Daoy (cell line): ENCODE measurements around the gene PLEKHA4. TPM values are rescaled to one million over a fixed set of nuclear protein-coding genes. Genes with fewer than 3 reads are reported as not detected.
"Not testable (repeated sequence)": the region's sequence is repeated elsewhere in the genome, so short reads cannot be mapped to it uniquely, and the experiment has no call there.

ENCODE experiments used
- DNase-seq: peaks from one replicate; pipeline ENCODE4 v3.0.0-alpha.2; 2015; ENCODE audit warnings: low read depth
- total RNA-seq: library from RNA; depleted of rRNA; stranded (reverse); fragments of >200 nt; shearing (Covaris generic); gene quantifications from 2 replicates; pipeline ENCODE4 v1.2.3, GENCODE V29; 2014

PLEKHA4 gene
- total RNA-seq, 1 experiment from 2014 or later: 4.5 TPM

- DNase-seq: no peak
Measured at GRCh38 chr19:48887861-48888612, 19.6 kb upstream of the PLEKHA4 start.

GRCh38 chr19:48883726-48884125, 15.3 kb upstream of the PLEKHA4 start:
- DNase-seq: no peak

GRCh38 chr19:48881741-48882657, 13.6 kb upstream of the PLEKHA4 start:
- no peak for DNase-seq

DNA sequence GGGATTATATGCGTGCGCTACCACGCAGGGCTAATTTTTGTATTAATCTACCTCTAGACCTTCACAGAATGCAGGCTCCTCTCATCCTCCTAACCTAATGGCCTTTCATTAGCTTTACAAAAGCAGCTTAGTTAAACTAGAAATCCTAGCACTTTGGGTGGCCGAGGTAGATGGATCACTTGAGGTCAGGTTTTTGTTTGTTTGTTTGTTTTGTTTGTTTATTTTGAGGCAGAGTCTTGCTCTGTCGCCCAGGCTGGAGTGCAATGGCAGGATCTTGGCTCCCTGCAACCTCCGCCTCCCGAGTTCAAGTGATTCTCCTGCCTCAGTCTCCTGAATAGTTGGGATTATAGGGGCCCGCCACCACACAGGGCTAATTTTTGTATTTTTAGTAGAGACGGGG, 11.3 kb upstream of the PLEKHA4 start:
- not testable (repeated sequence) for DNase-seq

DNA sequence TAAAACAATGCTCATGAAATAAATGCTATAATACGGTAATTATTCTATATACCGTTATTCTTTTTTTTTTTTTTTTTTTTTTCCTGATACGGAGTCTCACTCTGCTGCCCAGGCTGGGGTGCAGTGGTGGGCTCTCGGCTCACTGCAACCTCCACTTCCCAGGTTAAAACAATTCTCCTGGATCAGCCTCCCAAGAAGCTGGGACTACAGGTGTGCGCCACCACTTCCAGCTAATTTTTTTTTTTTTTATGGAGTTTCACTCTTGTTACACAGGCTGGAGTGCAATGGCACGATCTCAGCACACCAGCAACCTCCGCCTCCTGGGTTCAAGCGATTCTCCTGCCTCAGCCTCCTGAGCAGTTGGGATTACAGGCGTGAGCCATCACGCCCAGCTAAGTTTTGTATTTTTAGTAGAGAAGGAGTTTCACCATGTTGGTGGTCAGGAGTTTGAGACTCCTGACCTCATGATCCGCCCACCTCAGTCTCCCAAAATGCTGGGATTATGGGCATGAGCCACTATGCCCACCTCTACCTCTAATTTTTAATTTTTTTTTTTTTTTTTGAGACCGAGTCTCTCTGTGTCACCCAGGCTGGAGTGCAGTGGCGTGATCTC, 10.7 kb upstream of the PLEKHA4 start:
- no peak for DNase-seq

DNA sequence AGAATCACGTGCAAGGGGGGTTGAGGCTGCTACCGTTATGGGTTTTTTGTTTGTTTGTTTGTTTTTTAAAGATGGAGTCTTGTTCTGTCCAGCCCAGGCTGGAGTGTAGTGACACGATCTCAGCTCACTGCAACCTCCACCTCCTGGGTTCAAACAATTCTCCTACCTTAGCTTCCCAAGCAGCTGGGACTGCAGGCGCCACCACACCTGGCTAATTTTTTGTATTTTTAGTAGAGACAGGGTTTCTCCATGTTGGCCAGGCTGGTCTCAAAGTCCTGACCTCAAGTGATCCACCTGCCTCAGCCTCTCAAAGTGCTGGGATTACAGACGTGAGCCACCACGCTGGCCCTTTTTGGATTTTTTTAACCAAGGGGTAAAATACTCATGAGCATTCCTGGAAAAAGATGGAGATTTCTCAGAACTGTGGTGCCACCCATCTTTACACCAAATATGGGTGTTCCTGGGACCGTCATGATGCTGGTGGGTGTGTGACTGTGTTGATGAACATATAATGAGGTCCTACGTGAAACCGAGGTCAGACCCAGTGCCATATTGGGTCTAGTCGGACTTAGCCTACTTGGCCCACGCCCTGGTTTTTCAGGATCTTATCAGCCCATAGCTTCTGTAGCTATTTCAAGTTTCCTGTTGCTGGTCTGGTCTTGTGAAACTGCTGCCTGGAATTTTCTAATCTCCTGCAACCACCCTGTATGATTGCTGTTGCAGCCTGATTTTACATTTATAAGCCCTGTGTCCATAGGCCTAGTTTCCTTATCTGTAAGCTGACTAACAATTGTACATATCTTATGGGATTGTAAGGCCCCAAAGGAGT, 10.0 kb upstream of the PLEKHA4 start:
- DNase-seq: no peak

- no peak for DNase-seq
Measured at GRCh38 chr19:48877855-48878195, 9.4 kb upstream of the PLEKHA4 start.

GRCh38 chr19:48876043-48876981, 7.9 kb upstream of the PLEKHA4 start:
- not testable (repeated sequence) for DNase-seq

DNA sequence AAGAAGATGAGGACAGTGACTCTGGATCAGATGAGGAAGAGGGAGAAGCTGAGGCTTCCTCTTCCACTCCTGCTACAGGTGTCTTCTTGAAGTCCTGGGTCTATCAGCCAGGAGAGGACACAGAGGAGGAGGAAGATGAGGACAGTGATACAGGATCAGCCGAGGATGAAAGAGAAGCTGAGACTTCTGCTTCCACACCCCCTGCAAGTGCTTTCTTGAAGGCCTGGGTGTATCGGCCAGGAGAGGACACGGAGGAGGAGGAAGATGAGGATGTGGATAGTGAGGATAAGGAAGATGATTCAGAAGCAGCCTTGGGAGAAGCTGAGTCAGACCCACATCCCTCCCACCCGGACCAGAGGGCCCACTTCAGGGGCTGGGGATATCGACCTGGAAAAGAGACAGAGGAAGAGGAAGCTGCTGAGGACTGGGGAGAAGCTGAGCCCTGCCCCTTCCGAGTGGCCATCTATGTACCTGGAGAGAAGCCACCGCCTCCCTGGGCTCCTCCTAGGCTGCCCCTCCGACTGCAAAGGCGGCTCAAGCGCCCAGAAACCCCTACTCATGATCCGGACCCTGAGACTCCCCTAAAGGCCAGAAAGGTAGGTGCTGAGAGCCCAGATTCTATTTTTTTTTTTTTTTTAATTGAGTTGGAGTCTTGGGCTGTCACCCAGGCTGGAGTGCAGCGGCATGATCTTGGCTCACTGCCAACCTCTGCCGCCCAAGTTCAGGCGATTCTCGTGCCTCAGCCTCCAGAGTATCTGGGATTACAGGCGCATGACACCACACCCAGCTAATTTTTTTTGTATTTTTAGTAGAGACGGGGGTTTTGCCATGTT, 6.1 kb upstream of the PLEKHA4 start:
- peak; percentile 81 for DNase-seq

DNA sequence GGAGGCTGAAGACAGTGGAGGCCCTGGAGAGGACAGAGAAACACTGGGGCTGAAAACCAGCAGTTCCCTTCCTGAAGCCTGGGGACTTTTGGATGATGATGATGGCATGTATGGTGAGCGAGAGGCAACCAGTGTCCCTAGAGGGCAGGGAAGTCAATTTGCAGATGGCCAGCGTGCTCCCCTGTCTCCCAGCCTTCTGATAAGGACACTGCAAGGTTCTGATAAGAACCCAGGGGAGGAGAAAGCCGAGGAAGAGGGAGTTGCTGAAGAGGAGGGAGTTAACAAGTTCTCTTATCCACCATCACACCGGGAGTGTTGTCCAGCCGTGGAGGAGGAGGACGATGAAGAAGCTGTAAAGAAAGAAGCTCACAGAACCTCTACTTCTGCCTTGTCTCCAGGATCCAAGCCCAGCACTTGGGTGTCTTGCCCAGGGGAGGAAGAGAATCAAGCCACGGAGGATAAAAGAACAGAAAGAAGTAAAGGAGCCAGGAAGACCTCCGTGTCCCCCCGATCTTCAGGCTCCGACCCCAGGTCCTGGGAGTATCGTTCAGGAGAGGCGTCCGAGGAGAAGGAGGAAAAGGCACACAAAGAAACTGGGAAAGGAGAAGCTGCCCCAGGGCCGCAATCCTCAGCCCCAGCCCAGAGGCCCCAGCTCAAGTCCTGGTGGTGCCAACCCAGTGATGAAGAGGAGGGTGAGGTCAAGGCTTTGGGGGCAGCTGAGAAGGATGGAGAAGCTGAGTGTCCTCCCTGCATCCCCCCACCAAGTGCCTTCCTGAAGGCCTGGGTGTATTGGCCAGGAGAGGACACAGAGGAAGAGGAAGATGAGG, 5.3 kb upstream of the PLEKHA4 start:
- no peak for DNase-seq

GRCh38 chr19:48872884-48873475, 4.6 kb upstream of the PLEKHA4 start:
- DNase-seq: peak; percentile 95

DNA sequence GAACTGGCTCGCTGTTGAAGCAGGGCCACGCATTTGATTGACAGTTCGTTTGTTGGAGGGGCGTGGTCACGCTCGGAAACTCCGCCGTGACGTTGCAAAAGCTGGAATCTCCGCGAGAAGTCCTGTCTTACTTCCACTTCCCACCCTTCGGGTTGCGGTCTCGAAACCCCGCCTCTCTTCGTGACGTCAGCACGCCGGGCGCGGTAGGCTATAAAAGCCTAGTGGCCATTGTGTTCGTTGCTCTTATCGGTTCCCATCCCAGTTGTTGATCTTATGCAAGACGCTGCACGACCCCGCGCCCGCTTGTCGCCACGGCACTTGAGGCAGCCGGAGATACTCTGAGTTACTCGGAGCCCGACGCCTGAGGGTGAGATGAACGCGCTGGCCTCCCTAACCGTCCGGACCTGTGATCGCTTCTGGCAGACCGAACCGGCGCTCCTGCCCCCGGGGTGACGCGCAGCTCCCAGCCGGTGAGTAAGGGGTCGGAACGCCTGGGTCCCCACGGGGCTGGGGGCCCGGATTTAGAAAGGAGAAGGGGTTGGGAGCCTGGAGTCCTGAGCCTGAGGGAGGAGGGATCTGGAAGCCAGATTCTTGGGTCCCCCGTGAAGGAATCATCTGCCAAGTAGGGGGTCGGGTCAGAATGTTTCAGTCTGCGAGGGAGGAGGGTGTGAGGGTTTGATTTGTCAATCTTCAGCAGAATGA, 3.9 kb upstream of the PLEKHA4 start, which contains the start of gene PPP1R15A:
Gene PPP1R15A (plus strand): TSS at position 240 of the 702 bp plus-strand sequence. CDS start 813 bp downstream, outside the sequence.
- DNase-seq: peak; percentile 97

DNA sequence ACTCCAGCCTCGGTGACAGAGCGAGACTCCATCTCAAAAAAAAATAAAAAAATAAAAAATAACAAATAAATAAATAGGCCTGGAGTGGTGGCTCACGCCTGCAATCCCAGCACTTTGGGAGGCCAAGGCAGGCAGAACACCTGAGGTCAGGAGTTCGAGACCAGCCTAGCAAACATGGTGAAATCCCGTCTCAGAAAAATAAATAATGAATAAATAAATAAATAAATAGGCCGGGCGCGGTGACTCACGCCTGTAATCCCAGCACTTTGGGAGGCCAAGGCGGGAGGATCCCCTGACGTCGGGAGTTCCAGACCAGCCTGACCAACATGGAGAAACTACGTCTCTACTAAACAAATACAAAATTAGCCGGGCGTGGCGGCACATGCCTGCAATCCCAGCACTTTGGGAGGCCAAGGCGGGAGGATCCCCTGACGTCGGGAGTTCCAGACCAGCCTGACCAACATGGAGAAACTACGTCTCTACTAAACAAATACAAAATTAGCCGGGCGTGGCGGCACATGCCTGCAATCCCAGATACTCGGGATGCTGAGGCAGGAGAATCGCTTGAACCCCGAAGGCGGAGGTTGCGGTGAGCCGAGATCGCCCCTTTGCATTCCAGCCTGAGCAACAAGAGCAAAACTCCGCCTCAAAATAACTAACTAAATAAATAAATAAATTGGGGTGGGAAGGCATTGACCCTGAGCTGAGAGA, 3.2 kb upstream of the PLEKHA4 start:
- DNase-seq: not testable (repeated sequence)

- no peak for DNase-seq
Measured at GRCh38 chr19:48870048-48870447, 1.6 kb upstream of the PLEKHA4 start.

- DNase-seq: no peak
Measured at GRCh38 chr19:48867746-48868113, 687 bp downstream of the PLEKHA4 start.

- DNase-seq: no peak
Measured at GRCh38 chr19:48867123-48867745, 1.2 kb downstream of the PLEKHA4 start.
